Neural cell (in vitro differentiated cells): ENCODE data around the gene POLR2C. TPM values are rescaled to one million over a fixed set of nuclear protein-coding genes. Genes with fewer than 3 reads are reported as not detected.

Source experiments
- H2AFZ ChIP-seq: fragments of 200-600, 300-800 bp; sonication (generic), shearing (Covaris generic); 2 replicates; pipeline ENCODE4 v1.6.0; 2014; ENCODE audit warnings: low read depth, mild to moderate bottlenecking, antibody characterized with exemption, low read length, moderate library complexity
- H3F3A ChIP-seq: fragments of 200-600 bp; shearing (Covaris generic); 2 replicates; pipeline ENCODE4 v1.6.1; 2016; ENCODE audit warnings: mild to moderate bottlenecking, moderate library complexity, mixed read lengths, antibody characterized with exemption, low read length; ENCODE audit not compliant: insufficient read depth, poor library complexity, severe bottlenecking
- H3K27ac ChIP-seq: fragments of 200-600, 300-800 bp; sonication (generic), shearing (Covaris generic); 2 replicates; pipeline ENCODE4 v1.5.1; 2014; ENCODE audit warnings: mild to moderate bottlenecking, low read length, moderate library complexity
- H3K27me3 ChIP-seq: fragments of 300-800, 200-600 bp; sonication (generic), shearing (Covaris generic); 2 replicates; pipeline ENCODE4 v1.6.0; 2014; ENCODE audit warnings: mild to moderate bottlenecking, low read depth, low read length, moderate library complexity; ENCODE audit not compliant: insufficient read depth
- H3K36me3 ChIP-seq: fragments of 300-800, 200-600 bp; sonication (generic), shearing (Covaris generic); 2 replicates; pipeline ENCODE4 v1.5.1; 2014; ENCODE audit warnings: mild to moderate bottlenecking, antibody characterized with exemption, low read length, moderate library complexity; ENCODE audit not compliant: insufficient read depth
- H3K4me2 ChIP-seq: fragments of 300-800, 200-600 bp; sonication (generic), shearing (Covaris generic); 2 replicates; pipeline ENCODE4 v1.6.0; 2014; ENCODE audit warnings: mild to moderate bottlenecking, low read length
- H3K4me3 ChIP-seq: fragments of 300-800, 200-600 bp; sonication (generic), shearing (Covaris generic); 2 replicates; pipeline ENCODE4 v1.5.1; 2014; ENCODE audit warnings: mild to moderate bottlenecking, low read length, moderate library complexity
- H3K79me2 ChIP-seq: fragments of 200-600 bp; shearing (Covaris generic); replicated peaks from 2 replicates; pipeline ENCODE4 v1.6.0; 2014; ENCODE audit warnings: mild to moderate bottlenecking, low read length, moderate library complexity; ENCODE audit not compliant: insufficient read depth
- H3K9ac ChIP-seq: fragments of 300-800, 200-600 bp; sonication (generic), shearing (Covaris generic); 2 replicates; pipeline ENCODE4 v1.6.1; 2016; ENCODE audit warnings: mild to moderate bottlenecking, low read length, mixed read lengths
- H3K9me2 ChIP-seq: fragments of 200-600 bp; shearing (Covaris generic); 2 replicates; pipeline ENCODE4 v1.6.1; 2016; ENCODE audit warnings: mild to moderate bottlenecking, low read length, mixed read lengths; ENCODE audit not compliant: insufficient read depth
- H3K9me3 ChIP-seq: fragments of 200-600, 300-800 bp; sonication (generic), shearing (Covaris generic); 2 replicates; pipeline ENCODE4 v1.6.1; 2016; ENCODE audit warnings: mild to moderate bottlenecking, mixed run types, low read length, moderate library complexity, mixed read lengths
- H4K20me1 ChIP-seq: fragments of 200-600 bp; shearing (Covaris generic); 2 replicates; pipeline ENCODE4 v1.6.1; 2016; ENCODE audit warnings: mild to moderate bottlenecking, mixed run types; ENCODE audit not compliant: insufficient read depth
- EP300 ChIP-seq: fragments of 450-650 bp; conservative IDR thresholded peaks from 2 replicates; pipeline ENCODE4 v1.6.1; 2014; ENCODE audit warnings: antibody characterized with exemption, mild to moderate bottlenecking, moderate library complexity; ENCODE audit not compliant: poor library complexity, severe bottlenecking
- EZH2 ChIP-seq: fragments of 200-600, 300-800 bp; shearing (Covaris generic), sonication (generic); IDR thresholded peaks from 2 replicates; pipeline ENCODE4 v1.6.1; 2014; ENCODE audit warnings: antibody characterized with exemption, low read length, borderline replicate concordance, mild to moderate bottlenecking; ENCODE audit not compliant: insufficient read depth, poor library complexity, severe bottlenecking
- MXI1 ChIP-seq: fragments of 450-650 bp; conservative IDR thresholded peaks from 2 replicates; pipeline ENCODE4 v1.6.1; 2014; ENCODE audit warnings: antibody characterized with exemption, mild to moderate bottlenecking; ENCODE audit not compliant: poor library complexity, severe bottlenecking
- POLR2AphosphoS5 ChIP-seq: IDR thresholded peaks from 2 replicates; pipeline ENCODE4 v1.6.1; 2012
- RAD21 ChIP-seq: fragments of 450-650 bp; conservative IDR thresholded peaks from 2 replicates; pipeline ENCODE4 v1.6.1; 2014; ENCODE audit warnings: antibody characterized with exemption, mild to moderate bottlenecking, moderate library complexity
- REST ChIP-seq: IDR thresholded peaks from 2 replicates; pipeline ENCODE4 v1.6.1; 2012; ENCODE audit warnings: borderline replicate concordance
- SMC3 ChIP-seq: fragments of 450-650 bp; conservative IDR thresholded peaks from 2 replicates; pipeline ENCODE4 v1.6.1; 2014; ENCODE audit warnings: antibody characterized with exemption, mild to moderate bottlenecking, moderate library complexity; ENCODE audit not compliant: poor library complexity
- TAF1 ChIP-seq: IDR thresholded peaks from 2 replicates; pipeline ENCODE4 v1.6.1; 2012; ENCODE audit warnings: low read depth
- polyA plus RNA-seq: library from polyadenylated mRNA; depleted of rRNA; stranded (reverse); fragments of >200 nt; gene quantifications from 2 replicates; pipeline ENCODE4 v1.2.3, GENCODE V29; 2014

Gene POLR2C
- polyA plus RNA-seq, 1 donor from 2014 or later = 109 TPM

GRCh38 chr16:57427307-57427706 is 35.2 kb upstream of the POLR2C start:
- Histone ChIP-seq H2AFZ (no peak overlapping the region), H3K27ac (no peak overlapping the region), H3K9me3 (no peaks in the 10 kb centered on the region), H3F3A (no peaks in the 10 kb centered on the region), H3K36me3 (no peaks in the 10 kb centered on the region), H4K20me1 (no peaks in the 10 kb centered on the region), H3K4me3 (no peak overlapping the region), H3K4me2 (no peak overlapping the region), H3K79me2 (no peaks in the 10 kb centered on the region), H3K9ac (no peak overlapping the region), H3K27me3 (no peaks in the 10 kb centered on the region), H3K9me2 (no peaks in the 10 kb centered on the region)
- no peak for TF ChIP-seq TAF1

DNA sequence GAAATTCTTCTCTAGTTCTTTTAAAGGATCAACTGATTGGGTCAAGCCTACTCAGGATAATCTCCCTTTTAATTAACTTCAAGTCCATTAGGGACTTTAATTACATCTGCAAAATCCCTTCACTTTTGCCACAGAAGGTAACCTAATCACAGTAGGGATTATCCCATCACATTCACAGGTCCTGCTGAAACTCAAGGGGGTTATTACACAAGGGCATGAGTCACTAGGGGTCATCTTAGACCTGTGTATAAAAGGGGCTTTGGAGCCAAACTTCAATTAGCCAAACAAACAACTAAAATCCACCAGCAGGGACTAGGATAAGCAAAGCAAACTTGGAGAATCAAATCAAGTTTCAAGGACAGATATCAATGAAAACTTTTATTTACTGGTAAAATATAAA is 34.7 kb upstream of the POLR2C start:
- Histone ChIP-seq H3K79me2 (no peaks in the 10 kb centered on the region), H3K27ac (no peak overlapping the region), H3K4me2 (no peak overlapping the region), H3K27me3 (no peaks in the 10 kb centered on the region), H3K36me3 (no peaks in the 10 kb centered on the region), H3K4me3 (no peak overlapping the region), H2AFZ (no peak overlapping the region), H3K9ac (no peak overlapping the region), H3K9me2 (no peaks in the 10 kb centered on the region), H4K20me1 (no peaks in the 10 kb centered on the region), H3K9me3 (no peaks in the 10 kb centered on the region), H3F3A (no peaks in the 10 kb centered on the region)
- TF ChIP-seq SMC3 = no peak

GRCh38 chr16:57430955-57431354 is 31.5 kb upstream of the POLR2C start:
- peaks cover 11% of the 10 kb centered on the region for H3K36me3 ChIP-seq
- no peak overlapping the region for H3K27ac ChIP-seq
- H3K9me2 ChIP-seq = no peaks in the 10 kb centered on the region
- H3K9me3 ChIP-seq = no peaks in the 10 kb centered on the region
- no peaks in the 10 kb centered on the region for H3F3A ChIP-seq
- no peak overlapping the region for H3K4me2 ChIP-seq
- H2AFZ ChIP-seq = no peak overlapping the region
- H3K27me3 ChIP-seq = no peaks in the 10 kb centered on the region
- H3K79me2 ChIP-seq = no peaks in the 10 kb centered on the region
- H3K4me3 ChIP-seq = no peak overlapping the region
- H4K20me1 ChIP-seq = no peaks in the 10 kb centered on the region
- no peak overlapping the region for H3K9ac ChIP-seq
- TF ChIP-seq POLR2AphosphoS5 = no peak
- TF ChIP-seq SMC3 = no peak
- TF ChIP-seq MXI1 = no peak
- no peak for TF ChIP-seq TAF1
- no peak for TF ChIP-seq RAD21
- TF ChIP-seq EZH2 = no peak
- no peak for TF ChIP-seq REST
- no peak for TF ChIP-seq EP300
